ENCODE data around the gene DHRS2. TPM values are rescaled to one million over a fixed set of nuclear protein-coding genes. Genes with fewer than 3 reads are reported as not detected.
"Not testable (repeated sequence)": the region's sequence is repeated elsewhere in the genome, so short reads cannot be mapped to it uniquely, and the experiment has no call there.

DHRS2 gene, protein sequence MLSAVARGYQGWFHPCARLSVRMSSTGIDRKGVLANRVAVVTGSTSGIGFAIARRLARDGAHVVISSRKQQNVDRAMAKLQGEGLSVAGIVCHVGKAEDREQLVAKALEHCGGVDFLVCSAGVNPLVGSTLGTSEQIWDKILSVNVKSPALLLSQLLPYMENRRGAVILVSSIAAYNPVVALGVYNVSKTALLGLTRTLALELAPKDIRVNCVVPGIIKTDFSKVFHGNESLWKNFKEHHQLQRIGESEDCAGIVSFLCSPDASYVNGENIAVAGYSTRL
- not detected for total RNA-seq

DNA sequence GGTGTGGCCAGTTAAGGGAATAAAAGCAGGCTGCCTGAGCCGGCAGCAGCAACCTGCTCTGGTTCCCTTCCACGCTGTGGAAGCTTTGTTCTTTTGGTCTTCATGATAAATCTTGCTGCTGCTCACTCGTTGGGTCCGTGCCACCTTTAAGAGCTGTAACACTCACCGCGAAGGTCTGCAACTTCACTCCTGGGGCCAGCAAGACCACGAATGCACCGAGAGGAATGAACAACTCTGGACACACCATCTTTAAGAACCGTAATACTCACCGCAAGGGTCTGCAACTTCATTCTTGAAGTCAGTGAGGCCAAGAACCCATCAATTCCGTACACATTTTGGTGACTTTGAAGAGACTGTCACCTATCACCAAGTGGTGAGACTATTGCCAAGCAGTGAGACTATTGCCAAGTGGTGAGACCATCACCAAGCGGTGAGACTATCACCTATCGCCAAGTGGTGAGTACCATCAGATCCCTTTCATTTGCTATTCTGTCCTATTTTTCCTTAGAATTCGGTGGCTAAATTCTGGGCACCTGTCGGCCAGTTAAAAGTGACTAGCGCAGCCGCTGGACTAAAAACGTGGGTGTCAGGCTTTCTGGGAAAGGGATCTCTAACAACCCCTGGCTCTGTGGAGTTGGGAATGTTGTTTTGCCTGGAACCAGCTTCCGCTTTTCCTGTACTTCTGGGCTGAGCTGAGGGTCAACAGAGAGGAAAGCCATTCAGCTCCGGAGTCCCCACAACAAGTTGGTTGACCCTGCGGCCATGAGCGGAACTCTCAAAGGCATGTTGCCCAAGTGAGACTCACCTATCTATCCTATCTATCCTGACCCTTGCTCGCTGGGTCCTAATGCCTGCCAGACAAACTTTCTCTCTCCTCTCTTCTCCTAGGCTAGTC, at the start of gene DHRS2:
TSS of gene DHRS2 (plus strand) at position 48 of the 895 bp plus-strand sequence. CDS start 2,501 bp downstream, outside the sequence.
- DNase-seq = no peak

DNA sequence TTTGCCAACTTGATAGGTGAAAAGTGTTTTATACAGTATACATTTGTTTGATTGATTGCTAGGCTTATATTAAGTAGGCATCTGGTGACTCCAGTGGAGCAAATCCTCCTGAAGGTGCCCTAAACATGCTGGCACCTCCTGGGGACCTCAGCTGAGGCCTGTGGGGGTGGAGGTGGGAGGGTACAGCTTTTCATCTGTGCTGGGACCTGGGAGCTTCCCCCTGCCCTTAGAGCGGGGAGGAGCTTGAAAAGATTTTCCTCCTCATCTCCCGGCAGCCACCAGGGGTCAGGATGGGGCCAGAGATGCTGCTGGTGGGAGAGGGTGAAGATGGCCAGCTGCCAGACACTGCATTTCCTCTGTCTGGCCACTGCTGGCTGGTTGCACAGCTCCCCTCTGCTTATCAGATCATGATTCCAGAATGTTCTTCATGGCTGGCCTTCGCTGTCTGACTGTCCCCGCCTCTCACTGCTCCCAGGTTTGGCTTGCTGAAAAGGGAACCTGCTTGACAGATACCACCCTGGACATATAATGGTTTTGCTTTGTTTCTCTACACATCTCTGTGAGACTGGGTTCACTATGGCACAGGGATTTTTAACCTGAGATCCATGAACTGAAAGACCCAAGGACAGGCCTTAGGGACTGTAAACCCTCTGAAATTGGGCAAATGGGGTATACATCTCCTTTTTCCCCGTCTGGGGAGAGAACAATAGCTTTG, 47.1 kb upstream of the DHRS2 start:
- DNase-seq = peak; percentile 95

DNA sequence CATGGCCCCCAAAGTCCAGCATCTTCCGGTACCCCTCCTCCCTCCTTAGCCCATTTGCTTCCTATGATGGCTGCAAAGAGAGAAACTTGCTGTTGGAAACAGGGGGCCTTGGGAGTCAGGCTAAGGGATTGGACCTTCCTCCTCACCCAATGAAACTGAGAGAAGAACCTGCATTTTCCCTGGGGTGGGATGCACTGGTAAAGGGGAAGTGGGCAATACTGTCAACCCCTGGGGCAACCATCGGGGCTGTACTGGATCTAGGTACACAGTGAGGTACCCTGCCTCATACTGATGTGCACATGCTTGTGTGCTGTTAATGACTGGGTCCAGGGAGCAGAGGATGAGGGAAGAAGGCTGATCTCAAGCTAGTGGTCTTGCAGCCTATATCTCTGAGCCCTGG, 46.6 kb upstream of the DHRS2 start:
- no peak for DNase-seq

DNA sequence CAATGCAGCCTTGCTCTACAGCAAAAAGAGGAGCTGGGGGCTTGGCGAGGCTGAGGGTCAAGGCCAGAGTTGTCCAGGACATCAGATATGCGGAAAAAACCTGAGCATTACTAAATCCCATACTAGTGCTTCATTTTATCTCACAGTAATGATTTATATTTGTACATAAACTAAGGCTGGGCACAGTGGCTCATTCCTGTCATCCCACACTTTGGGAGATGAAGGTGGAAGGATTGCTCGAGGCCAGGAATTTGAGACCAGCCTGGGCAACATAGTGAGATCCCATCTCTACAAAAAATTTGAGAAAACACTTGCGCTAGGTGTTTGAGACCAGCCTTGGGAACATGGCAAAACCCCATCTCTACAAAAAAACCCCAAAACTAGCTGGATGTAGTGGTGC, 46.0 kb upstream of the DHRS2 start:
- no peak for DNase-seq

DNA sequence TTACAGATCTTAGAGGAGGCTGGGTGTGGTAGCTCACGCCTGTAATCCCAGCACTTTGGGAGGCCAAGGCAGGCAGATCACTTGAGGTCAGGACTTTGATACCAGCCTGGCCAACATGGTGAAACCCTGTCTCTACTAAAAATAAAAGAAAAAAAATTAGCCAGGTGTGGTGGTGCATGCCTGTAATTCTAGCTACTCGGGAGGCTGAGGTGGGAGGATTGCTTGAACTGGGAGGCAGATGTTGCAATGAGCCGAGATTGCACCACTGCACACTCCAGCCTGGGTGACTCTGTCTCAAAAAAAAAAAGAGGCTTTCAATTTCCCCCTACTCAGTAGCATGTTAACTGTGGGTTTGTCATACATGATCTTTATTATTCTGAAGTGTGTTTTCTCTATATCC, 42.0 kb upstream of the DHRS2 start:
- not testable (repeated sequence) for DNase-seq

DNA sequence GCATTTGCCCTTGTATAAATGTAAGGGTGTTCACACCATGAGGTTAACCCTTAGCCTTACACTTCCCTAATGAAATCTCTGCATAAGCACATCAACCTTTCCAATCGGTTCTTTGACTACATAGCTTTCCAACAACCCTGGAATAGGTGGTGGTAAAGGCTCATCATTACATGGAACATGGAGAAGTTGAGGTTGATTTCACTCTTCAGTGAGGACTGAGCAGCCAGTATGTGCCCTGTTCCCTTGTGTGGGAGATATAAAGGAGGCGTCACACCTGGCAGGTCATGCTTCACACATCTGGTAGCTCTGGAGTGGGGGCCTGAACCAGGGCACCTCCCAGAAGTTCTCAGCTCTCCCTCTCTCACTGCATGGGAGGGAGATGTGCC, 35.8 kb upstream of the DHRS2 start:
- no peak for DNase-seq

DNA sequence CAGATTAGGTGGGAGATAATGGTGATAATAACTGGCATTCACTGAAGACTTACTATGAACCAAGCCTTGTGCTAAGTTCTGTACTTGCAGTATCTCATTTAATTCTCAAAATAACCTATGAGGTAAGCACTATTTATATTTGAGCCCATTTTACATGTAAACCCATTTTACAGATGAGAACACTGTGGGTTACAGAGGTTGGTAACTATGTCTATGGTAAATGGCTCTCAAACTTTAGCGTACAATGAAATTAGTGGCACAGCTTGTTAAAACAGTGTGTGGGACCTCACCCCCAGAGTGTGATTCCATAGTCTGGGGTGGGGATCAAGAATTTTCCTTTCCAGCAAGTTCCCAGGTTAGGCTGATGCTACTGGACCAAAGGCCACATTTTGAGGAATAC, 35.4 kb upstream of the DHRS2 start:
- DNase-seq = no peak

DNA sequence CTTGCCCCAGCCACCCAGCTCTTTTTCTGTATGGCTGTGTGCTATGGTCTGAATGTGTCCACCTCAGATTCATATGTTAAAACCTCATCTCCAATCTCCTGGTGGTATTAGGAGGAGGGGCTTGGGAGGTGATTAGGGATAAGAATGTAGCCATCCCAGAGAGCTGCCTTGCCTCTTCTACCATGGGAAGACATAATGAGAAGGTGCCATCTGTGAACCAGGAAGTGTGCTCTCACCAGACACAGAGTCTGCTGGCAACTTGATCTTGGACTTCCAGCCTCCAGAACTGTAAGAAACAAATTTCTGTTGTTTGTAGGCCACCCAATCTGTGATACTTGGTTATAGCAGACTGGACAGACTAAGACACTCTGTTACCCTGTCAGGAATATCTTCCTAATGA, 34.7 kb upstream of the DHRS2 start:
- no peak for DNase-seq

DNA sequence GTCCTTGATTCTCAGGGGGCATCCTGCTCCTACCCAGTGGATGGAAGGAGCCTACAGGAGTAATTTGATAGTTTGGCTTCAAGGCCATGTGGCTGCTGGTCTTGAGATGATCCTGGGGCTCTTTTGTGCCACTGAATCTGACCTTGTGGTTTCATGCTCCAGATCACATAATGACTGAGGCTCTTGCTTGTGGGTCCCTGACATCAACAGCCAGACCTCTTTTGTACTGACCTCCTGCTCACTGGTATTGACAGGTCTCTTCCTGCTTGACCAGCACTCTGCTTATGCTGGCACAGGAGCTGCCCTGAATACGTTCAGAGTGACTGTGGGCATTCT, 34.4 kb upstream of the DHRS2 start:
- DNase-seq = no peak

DNA sequence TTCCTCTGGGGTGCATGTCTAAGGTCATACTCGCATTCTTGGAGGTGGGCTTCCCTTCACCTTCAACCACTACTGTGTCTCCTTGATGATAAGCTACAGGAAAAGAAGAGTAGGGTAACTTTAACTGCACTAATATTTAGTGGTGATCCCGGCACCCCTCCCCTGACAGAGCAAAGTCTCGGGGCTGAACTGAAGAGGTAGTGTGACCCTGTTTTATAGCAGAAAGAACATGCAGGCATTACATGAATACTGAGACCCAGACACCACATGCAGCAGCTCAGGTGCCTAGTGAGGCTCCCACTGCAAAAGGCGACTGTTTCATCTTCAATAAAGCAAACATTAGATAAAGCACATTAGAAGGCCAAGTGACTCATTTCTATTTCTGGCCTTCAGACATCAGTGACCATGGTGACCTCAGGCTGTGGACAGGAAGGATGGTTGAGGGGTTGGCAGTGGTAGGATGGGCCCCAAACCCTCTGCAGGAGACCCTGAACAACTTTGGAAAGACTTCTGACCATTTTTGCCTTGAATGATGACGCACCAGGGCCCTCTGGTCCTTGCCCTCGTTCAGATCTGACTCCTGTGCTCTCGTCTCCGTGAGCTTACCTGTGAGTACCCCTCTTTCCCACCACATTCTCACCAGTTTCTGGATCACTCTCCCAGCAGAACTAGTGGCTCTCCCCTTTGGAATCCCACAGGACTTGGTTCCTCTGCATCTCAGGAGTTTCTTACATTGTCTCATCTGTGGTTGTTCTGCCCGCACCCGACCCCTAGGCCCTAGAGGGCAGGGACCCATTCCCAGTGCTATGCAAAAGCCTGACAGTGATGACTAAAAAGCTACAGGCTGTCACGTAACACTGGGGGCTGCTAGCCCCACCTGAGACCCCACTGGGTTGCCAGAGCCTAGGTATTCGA, 33.7 kb upstream of the DHRS2 start:
- DNase-seq = no peak

DNA sequence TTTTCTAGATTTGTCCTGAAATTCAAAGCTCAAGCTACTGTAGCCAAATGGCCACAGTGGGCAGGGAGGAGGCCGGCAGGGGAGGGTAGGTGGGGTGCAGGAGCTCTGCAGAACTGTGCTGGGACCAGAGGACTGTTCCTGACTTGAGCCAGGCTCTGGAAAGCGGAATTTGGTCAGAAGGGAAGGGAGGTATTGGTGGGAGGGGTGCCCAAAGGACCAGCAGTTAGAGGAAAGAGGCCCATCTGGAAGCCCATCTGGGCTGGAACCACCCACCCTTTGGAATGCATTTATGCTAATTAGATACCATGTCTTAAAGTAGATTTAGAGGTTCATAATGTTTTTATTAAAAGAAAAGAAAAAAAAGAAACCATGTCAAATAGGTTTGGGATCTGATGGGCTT, 33.1 kb upstream of the DHRS2 start:
- DNase-seq = no peak

DNA sequence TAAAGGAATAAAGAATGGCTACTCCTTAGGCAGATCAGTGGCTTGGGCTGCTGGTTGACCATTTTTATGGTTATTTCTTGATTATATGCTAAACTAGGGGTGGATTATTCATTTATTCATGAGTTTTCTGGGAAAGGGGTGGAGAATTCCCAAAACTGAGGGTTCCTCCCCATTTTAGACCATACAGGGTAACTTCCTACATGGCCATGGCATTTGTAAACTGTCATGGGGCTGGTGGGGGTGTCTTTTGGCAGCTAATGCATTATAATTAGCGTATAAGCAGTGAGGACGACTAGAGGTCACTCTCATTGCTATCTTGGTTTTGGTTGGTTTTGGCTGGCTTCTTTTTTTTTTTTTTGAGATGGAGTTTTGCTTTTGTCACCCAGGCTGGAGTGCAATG, 32.0 kb upstream of the DHRS2 start:
- DNase-seq = no peak

DNA sequence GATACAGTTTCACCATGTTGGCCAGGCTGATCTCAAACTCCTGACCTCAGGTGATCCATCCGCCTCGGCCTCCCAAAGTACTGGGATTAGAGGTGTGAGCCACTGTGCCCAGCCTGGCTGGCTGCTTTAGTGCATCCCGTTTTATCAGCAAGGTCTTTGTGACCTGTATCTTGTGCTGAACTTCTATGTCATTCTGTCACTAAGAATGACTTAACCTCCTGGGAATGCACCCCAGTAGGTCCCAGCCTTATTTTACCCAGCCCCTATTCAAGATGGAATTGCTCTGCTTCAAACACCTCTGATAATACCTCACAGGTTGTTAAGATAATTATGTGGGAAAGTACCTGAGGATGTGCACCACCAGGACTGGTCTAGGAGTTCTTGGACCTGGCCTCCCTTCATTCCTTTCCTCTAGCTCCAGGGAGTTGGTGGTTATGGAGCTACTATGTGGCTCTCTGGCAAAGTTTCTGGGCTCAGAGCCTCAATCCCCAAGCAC, 31.4 kb upstream of the DHRS2 start:
- no peak for DNase-seq

DNA sequence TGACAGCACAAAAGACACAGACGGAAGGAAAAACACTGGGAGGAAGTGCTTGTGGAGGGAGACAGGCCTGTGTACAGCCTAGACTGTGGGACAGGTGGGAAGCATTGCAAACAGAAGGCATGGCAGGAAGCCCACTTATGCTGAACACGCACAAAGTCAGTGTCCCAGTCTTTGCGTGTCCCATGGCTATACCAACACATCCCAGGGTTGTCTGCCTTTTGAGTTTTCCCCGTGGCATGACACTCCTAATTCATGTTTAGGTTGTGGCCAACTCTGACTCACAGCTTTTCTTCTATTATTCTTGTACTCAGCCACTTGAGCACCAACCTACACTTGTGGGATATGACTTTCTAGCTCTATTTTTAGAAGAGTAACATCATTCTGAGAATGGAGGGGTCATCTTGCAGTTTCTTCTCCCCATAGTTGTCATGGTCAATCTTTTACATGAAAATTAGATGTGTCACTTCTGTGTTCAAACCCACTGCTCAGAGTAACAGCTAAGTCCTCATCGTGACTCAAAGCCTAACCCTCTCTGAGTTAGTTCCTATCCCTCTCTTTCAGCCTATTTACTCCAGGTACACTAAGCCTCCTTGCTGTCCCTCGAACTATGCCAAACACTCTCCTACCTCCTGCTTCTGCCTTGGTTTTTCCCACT, 30.1 kb upstream of the DHRS2 start:
- no peak for DNase-seq

DNA sequence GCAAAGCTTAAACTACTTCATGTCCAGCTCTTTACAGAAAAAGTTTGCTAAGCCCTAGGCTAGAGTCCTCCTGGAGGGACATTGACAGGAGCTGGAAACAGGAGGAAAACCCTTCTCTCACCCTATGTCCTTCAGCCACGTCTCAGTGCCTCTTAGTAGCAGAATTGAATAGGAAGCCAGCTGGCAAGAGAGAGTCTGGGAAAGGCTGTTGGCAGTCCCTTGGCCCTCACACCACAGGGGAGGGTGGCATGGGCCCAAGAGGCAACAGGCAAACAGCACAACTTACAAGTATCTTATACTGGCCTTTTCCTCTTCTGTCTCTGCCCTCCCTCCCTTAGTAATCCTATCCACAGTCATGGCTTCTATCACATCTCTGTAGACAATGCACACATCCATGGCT, 27.7 kb upstream of the DHRS2 start:
- DNase-seq = no peak

DNA sequence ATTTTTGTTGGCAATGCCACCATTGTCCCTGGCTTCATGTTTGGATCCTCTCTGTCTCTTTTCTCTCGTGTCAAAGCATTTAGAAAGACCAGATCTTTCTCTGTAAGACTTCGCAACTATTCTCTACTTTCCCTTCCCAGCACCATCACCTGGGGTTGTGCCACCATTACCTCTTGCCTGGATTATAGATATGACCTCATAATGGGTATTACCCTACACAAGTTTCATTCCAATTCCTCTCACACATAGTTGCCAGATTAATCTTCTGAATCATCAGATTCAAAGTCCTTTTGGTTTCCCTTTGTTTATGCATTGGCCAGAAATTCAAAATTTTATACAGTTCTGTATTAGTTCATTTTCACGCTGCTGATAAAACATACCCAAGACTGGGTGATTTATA, 27.2 kb upstream of the DHRS2 start:
- DNase-seq = no peak

DNA sequence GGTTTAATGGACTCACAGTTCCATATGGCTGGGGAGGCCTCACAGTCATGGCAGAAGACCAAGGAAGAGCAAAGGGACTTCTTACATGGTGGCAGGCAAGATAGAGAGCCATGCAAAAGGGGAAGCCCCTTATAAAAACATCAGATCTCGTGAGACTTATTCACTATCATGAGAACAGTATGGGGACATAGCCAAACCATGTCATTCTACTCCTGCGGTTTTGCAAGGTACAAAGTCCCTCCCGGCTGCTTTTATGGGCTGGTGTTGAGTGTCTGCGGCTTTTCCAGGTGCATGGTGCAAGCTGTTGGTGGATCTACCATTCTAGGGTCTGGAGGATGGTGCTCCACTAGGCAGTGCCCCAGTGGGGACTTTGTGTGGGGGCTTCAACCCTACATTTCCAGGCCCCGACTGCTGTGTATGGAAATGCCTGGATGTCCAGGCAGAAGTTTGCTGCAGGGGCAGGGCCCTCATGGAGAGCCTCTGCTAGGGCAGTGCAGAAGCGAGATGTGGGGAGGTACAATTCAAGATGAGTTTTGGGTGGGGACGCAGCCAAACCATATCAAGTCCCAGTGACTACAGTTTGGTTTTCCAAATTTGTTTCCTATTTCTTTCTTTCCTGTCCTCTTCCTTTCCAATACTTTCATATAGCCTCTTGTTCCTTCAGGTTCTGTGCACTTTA, 26.6 kb upstream of the DHRS2 start:
- DNase-seq = not testable (repeated sequence)

DNA sequence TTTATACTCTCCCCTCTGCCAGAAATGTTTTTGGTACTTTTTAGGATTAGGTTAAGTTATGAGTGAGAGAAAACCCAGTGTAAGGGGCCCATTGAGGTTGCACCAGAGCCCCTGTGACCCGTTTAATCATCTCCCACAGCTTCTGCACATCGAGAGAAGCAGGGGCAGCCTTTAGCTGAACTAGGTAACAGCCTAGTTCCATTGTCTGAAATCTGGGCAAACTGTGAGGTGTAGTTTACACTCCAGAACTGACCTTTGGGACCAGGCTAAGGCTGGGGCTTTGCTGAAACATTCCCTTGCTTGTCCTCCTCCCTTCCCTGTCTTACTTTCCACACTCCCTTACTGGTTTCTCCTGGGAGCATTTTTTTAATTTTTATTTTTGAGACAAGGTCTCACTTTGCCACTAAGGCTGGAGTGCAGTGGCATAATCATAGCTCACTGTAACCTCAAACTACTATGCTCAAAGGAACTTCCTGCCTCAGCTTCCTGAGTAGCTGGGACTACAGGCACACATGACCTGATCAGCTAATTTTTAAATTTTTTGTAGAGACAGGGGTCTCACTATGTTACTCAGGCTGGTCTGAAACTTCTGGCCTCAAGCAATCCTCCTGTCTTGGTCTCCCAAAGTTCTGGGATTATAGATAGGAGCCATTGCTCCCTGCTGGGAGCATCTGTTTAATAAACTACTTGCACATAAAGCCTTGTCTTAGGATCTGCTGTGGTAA, 25.9 kb upstream of the DHRS2 start:
- DNase-seq = no peak

DNA sequence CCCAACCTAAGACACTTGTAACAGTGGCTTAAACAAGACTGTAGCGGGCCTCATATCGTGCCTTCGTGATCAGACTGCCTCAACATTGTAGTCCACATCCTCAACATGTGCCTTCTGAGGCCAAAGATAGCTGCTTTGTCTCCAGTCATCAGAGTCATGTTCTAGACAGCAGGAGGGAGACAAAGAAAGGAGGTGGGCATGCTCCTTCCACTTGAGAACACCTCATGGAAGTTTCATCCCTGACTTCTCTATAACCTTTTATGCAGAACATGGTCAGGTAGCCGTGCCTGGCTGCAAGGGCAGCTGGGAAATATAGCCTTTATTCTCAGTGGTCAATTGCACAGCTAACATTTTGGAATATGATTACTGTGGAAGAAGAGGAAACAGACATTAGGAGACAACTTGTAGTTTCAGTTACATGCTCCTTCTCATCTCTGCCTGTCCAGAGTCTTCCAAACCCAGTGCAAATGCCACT, 25.3 kb upstream of the DHRS2 start:
- DNase-seq = no peak

DNA sequence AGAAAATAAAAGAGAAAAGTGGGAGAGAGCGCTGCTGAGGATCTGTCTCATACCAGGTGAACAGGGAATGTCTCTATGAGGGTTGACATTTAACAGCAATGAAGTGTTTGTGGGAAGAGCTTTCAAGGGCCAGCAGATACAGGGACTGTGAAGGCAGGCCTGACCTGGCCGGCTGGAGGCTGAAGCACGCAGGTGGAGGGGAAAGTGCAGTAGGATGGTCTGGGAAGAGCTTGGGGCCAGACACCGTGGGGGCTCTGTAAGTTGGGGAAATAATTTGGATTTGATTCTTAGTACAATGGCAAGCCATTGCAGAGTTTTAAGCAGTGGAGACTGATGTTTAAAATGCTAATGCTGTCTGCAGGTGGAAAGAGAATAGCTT, 23.8 kb upstream of the DHRS2 start:
- no peak for DNase-seq
